Measurements from ENCODE around the gene ENAM.

The ENAM gene

GRCh38 chr4:70623323-70623722, 5.2 kb upstream of the ENAM start:
- H3K27me3 ChIP-seq (ENCODE audit: insufficient read depth, poor library complexity, severe bottlenecking) = no peaks in the 10 kb centered on the region
- no peak overlapping the region for H3K27ac ChIP-seq (replicated peaks)
- TF ChIP-seq CTCF (IDR thresholded peaks at IDR 0.05; ENCODE audit: insufficient read depth, low read length) = no peak
- TF ChIP-seq REST (IDR thresholded peaks at IDR 0.05; ENCODE audit: insufficient replicate concordance, low read depth) = no peak
- no peak for TF ChIP-seq POLR2AphosphoS5 (IDR thresholded peaks at IDR 0.05; ENCODE audit: low read depth)
- TF ChIP-seq SPI1 (IDR thresholded peaks at IDR 0.05; ENCODE audit: borderline replicate concordance, low read depth) = no peak
- TF ChIP-seq GABPA (IDR thresholded peaks at IDR 0.05; ENCODE audit: low read depth) = no peak
- DNase-seq (ENCODE audit: low read depth in 1 of 2, low spot score in 1 of 2) = no peak
- no peak overlapping the region for H3K4me3 ChIP-seq (replicated peaks; ENCODE audit: insufficient read depth, low read length)

- Histone ChIP-seq H3K27ac (replicated peaks) (no peak overlapping the region), H3K27me3 (ENCODE audit: insufficient read depth, poor library complexity, severe bottlenecking) (no peaks in the 10 kb centered on the region), H3K4me3 (replicated peaks; ENCODE audit: insufficient read depth, low read length) (no peak overlapping the region)
- no peak for DNase-seq (ENCODE audit: low read depth in 1 of 2, low spot score in 1 of 2)
- no peak for TF ChIP-seq GABPA (IDR thresholded peaks at IDR 0.05; ENCODE audit: low read depth)
- no peak for TF ChIP-seq POLR2AphosphoS5 (IDR thresholded peaks at IDR 0.05; ENCODE audit: low read depth)
- no peak for TF ChIP-seq CTCF (IDR thresholded peaks at IDR 0.05; ENCODE audit: insufficient read depth, low read length)
- TF ChIP-seq SPI1 (IDR thresholded peaks at IDR 0.05; ENCODE audit: borderline replicate concordance, low read depth) = no peak
- TF ChIP-seq REST (IDR thresholded peaks at IDR 0.05; ENCODE audit: insufficient replicate concordance, low read depth) = no peak
These were observed 4.2 kb upstream of the ENAM start for GRCh38 chr4:70624226-70624793.

- TF ChIP-seq REST (IDR thresholded peaks at IDR 0.05; ENCODE audit: insufficient replicate concordance, low read depth) = no peak
- no peak for TF ChIP-seq SPI1 (IDR thresholded peaks at IDR 0.05; ENCODE audit: borderline replicate concordance, low read depth)
- TF ChIP-seq CTCF (IDR thresholded peaks at IDR 0.05; ENCODE audit: insufficient read depth, low read length) = no peak
- no peak for TF ChIP-seq POLR2AphosphoS5 (IDR thresholded peaks at IDR 0.05; ENCODE audit: low read depth)
- no peak for TF ChIP-seq GABPA (IDR thresholded peaks at IDR 0.05; ENCODE audit: low read depth)
- H3K27ac ChIP-seq (replicated peaks) = no peak overlapping the region
- no peak overlapping the region for H3K4me3 ChIP-seq (replicated peaks; ENCODE audit: insufficient read depth, low read length)
- no peaks in the 10 kb centered on the region for H3K27me3 ChIP-seq (ENCODE audit: insufficient read depth, poor library complexity, severe bottlenecking)
- no peak for DNase-seq (ENCODE audit: low read depth in 1 of 2, low spot score in 1 of 2)
These were observed 924 bp upstream of the ENAM start for GRCh38 chr4:70627620-70628019.

Measured in HL-60 (cell line).